ENCODE results near the gene EHD4. TPM values are rescaled to one million over a fixed set of nuclear protein-coding genes. Genes with fewer than 3 reads are reported as not detected.
A peak's percentile ranks its signal among the peaks of the same experiment; 100 is the strongest.

EHD4 gene
- total RNA-seq, 1 donor from 2014 or later = 24.6 TPM

DNA sequence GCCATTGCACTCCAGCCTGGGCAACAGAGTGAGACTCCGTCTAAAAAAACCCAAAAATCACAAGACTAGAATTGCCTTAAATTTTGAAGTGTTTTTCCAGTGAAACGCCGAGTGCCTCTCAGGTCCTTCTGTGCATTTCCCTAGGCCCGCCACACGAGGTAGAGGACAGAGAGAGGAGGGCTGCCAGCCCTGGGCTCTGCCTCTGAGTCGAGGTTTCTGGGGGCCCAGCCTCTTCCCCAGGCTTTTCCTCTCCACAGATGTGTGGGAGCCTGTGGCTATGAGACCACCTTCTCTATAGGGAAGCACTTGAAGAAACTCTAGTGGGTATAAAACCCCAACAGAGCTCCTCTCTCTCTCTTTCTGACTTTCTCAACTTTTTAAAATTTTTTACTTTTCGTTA, 10.9 kb upstream of the EHD4 start:
- Histone ChIP-seq H3K9me3 (no peaks in the 10 kb centered on the region), H3K27me3 (no peaks in the 10 kb centered on the region), H3K27ac (no peak overlapping the region), H3K4me3 (no peak overlapping the region), H3K4me1 (no peaks in the 10 kb centered on the region), H3K36me3 (no peaks in the 10 kb centered on the region)
- TF ChIP-seq POLR2AphosphoS5 (IDR thresholded peaks at IDR 0.05; ENCODE audit: insufficient read depth in 1 of 2, low read depth in 1 of 2) (no peak), CTCF (IDR thresholded peaks at IDR 0.05) (no peak), POLR2A (IDR thresholded peaks at IDR 0.05) (no peak)
- intact Hi-C loops (cut with DNase I) = no loop called here
- peak; percentile 25 to 56 for DNase-seq (ENCODE audit: extremely low spot score in 2 of 2)

DNA sequence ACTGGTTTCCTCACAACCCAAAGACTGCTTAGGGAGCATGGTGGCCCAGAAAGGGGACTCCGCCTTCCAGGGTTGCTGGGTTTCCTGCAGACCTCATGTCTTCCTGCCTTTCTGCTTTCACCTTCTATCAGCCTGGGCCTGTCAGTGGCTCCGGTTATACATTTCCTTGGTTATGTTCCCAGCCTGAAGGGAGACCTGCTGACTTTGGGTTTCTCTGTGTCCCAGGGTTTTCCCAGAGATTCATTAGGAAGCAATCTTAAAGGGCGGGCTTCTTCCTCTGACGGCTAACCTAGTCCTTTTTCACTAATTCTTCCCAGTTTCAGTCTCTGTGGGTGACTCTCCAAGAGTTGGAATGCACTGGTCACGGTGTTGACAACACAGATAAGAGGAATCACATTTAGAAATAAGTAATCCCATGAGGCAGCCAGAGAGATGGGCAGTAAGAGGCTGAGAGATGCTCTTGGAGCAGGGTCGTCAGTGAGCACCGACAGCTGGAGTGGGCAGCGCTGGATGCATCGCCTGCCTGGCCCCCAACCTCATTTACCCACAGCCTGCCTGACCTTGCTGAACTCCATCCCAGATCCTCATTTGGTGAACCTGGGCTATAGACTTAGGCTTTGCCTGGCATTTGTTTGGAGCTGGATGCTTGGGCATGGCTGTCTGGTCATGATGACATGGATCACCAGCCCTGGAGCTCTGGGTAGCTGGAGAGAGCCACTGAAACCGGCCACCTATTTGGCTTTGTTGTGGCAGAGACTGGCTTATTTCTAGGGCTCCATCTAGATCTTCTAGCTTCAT, 10.0 kb upstream of the EHD4 start:
- peak; percentile 58 to 79 for DNase-seq (ENCODE audit: extremely low spot score in 2 of 2)
- intact Hi-C loops (cut with DNase I) = no loop called here
- H3K9me3 ChIP-seq = no peaks in the 10 kb centered on the region

DNA sequence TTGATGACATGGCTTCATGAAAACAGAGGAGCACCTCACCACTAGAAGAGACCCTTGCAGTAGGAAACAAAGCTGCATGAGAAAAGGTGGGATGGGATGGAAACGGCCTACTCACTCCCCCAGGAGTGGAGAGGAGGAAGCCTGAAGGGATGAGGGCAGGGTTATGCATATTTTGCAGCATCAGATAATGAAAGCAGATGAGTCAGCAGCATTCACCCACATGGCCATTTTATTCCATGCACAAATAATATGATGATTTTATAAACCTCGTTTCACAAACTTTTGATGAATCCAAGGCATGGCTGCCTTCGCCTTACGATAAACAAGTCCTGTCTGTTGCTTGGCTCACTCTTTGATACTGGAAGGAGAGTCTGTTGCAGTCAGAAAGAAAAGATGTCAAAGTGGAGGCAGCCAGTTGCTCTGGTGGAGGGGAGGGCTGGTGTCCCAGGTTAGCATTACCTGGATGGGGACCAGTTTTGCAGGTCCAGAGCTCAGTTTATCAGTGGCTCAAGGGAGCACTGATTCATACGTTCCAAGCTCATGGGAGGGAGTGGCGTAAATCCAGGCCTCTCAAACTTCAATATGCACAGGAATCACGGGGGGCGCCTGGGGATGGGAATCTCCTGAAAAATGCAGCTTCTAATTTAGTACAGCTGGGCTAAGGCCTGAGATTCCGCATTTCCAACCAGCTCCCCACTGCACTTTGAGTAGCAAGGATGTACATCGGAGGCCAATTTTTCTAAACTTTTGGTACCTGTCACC, 9.2 kb upstream of the EHD4 start:
- intact Hi-C loops (cut with DNase I) = no loop called here
- H3K9me3 ChIP-seq = no peaks in the 10 kb centered on the region
- peak in 1 of 2 donors; percentile 37 for DNase-seq (ENCODE audit: extremely low spot score in 2 of 2)
- H3K4me1 ChIP-seq = no peaks in the 10 kb centered on the region
- TF ChIP-seq CTCF (IDR thresholded peaks at IDR 0.05) (no peak), POLR2A (IDR thresholded peaks at IDR 0.05) (no peak), POLR2AphosphoS5 (IDR thresholded peaks at IDR 0.05; ENCODE audit: insufficient read depth in 1 of 2, low read depth in 1 of 2) (no peak)
- H3K4me3 ChIP-seq = no peak overlapping the region
- H3K27me3 ChIP-seq = no peaks in the 10 kb centered on the region
- no peak overlapping the region for H3K27ac ChIP-seq
- no peaks in the 10 kb centered on the region for H3K36me3 ChIP-seq

More for the DNA sequence above, 10.0 kb upstream of the EHD4 start:
- H3K36me3 ChIP-seq = no peaks in the 10 kb centered on the region
- H3K4me1 ChIP-seq = no peaks in the 10 kb centered on the region
- no peak overlapping the region for H3K27ac ChIP-seq
- TF ChIP-seq POLR2AphosphoS5 (IDR thresholded peaks at IDR 0.05; ENCODE audit: insufficient read depth in 1 of 2, low read depth in 1 of 2) (no peak), POLR2A (IDR thresholded peaks at IDR 0.05) (no peak), CTCF (IDR thresholded peaks at IDR 0.05) (no peak)
- H3K4me3 ChIP-seq = no peak overlapping the region
- no peaks in the 10 kb centered on the region for H3K27me3 ChIP-seq

- intact Hi-C loops (cut with DNase I) = no loop called here
- no peaks in the 10 kb centered on the region for H3K4me1 ChIP-seq
- no peaks in the 10 kb centered on the region for H3K27me3 ChIP-seq
- no peak overlapping the region for H3K27ac ChIP-seq
- no peak for TF ChIP-seq POLR2A (IDR thresholded peaks at IDR 0.05)
- TF ChIP-seq POLR2AphosphoS5 (IDR thresholded peaks at IDR 0.05; ENCODE audit: insufficient read depth in 1 of 2, low read depth in 1 of 2) = no peak
- TF ChIP-seq CTCF (IDR thresholded peaks at IDR 0.05) = no peak
- no peak overlapping the region for H3K4me3 ChIP-seq
- DNase-seq (ENCODE audit: extremely low spot score in 2 of 2) = no peak
- H3K9me3 ChIP-seq = no peaks in the 10 kb centered on the region
- H3K36me3 ChIP-seq = no peaks in the 10 kb centered on the region
These were observed 8.4 kb upstream of the EHD4 start for GRCh38 chr15:41980654-41981323.

Measured in vagina (tissue), 2 donors.